AG08395 (cell line): ENCODE results near the gene TARS1.

ENCODE experiments used
- DNase-seq: peaks from one replicate; pipeline ENCODE4 v3.0.0; 2012; ENCODE audit warnings: mixed read lengths, low spot score

The TARS1 gene

DNA sequence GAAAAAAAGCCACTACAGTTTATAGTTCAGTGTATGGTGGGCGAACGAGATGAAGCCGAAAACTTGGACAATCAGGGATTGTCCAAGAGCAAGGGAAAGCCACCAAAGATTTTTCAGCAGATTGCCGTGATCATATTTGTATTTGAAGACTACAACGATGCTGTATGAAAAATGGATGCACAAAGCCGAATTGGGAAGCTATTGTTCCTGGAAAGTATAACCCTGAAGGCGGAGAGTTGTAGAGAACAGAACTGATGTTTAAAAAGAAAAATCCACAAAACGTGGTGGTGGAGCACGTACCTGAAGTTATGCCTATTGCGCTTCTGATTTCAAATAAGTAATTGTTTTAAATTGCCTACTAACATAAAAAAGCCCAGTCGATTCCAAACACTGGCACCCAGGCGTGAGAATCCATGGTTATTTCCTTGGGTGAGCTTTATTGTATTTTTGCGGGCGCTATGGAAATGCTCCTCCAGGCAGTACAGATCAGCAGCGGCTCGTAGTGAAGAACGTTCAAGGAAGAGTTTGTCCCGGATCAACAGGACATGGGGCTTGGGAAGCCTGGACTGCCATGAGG is 772 bp upstream of the TARS1 start:
- peak; percentile 31 for DNase-seq

- peak; percentile 44 for DNase-seq
Measured at GRCh38 chr5:33441241-33442177, 744 bp downstream of the TARS1 start.

GRCh38 chr5:33444542-33444941 is 3.8 kb downstream of the TARS1 start:
- DNase-seq = no peak

DNA sequence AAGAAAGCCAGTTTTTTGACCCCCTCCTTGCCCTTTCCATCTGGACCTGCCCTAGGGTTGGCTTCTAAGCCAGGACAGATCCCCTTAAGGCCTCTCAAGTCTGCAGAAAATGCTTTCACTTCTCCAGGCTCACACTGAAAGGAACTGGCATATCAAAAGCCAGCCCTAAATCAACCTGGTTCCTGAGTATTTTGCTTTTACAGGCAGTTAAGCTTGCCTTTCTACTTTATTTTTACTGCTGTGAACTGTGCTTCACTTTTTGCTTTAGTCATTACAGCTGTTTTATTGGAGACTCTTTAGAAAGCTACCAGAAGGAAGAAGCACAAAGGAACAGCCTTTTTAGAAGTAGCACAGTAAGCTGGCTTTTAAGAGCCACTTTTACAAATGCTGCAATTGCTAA is 5.0 kb downstream of the TARS1 start:
- DNase-seq = no peak

DNA sequence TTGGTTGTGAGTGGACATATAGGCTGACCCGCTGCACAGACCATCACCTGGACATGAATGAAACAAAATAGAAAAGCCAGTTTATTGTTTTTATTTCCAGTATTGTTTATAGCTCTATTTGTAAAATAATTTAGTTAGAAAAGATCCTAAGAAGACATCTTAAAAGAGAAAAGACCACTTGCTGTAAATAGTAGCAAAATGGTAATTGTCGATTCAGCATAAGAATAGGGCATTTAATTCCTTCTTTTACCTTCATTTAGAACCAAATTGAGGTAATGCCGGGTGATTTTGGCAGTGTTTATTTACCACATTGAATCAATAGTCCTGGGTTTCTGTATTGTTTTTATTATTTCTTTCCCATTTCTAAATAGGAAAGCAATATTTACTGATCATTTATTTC is 7.4 kb downstream of the TARS1 start:
- DNase-seq = no peak

DNA sequence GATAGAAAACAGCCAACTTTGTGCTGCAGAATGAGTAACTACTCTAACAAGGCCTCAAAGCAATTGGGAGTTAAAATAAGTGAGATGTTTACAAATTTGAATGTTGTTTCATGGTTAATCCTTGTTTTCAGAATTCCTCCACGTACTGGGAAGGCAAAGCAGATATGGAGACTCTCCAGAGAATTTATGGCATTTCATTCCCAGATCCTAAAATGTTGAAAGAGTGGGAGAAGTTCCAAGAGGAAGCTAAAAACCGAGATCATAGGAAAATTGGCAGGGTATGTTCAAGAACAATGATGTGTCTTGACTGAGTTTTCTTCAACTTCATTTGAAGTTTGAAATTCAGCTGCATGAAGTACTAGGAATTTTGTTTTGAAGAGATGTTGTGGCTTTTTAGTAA is 16.4 kb downstream of the TARS1 start:
- no peak for DNase-seq

- no peak for DNase-seq
Measured at GRCh38 chr5:33457817-33458216, 17.1 kb downstream of the TARS1 start.

- DNase-seq = no peak
Measured at GRCh38 chr5:33460210-33460609, 19.4 kb downstream of the TARS1 start.

- DNase-seq = no peak
Measured at GRCh38 chr5:33462456-33462855, 21.7 kb downstream of the TARS1 start.

- no peak for DNase-seq
Measured at GRCh38 chr5:33465120-33465519, 24.4 kb downstream of the TARS1 start.

GRCh38 chr5:33468775-33469435 is 28.1 kb downstream of the TARS1 start:
- no peak for DNase-seq

- no peak for DNase-seq
Measured at GRCh38 chr5:33470544-33470943, 29.8 kb downstream of the TARS1 start.

DNA sequence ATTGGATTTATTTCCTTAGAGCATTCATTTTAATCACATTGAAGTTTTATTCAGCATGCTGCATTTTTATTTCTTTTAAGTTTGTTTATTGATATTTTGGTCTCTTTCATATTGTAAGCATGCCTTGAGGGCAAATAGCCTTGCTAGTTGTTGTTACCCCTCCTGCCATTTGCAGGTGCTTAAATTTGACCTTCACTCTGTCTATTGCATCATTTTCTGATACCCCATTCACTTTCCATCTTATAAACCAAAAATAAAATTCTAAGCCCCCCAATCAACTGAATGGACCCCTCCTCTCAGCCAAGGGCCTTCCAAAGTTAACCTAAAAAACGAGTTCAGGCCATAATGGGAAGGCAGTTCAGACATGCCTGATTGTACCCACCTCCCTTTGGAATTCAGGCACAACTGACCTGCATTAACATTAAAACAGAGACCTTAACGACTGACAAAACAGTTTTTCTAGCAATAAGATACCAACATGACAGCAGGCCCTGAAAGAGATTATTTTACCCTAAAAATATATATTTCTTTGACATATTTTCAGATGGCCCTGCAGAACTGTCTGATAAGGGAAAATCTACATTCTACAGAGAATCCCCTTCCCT is 32.1 kb downstream of the TARS1 start:
- DNase-seq = no peak

DNA sequence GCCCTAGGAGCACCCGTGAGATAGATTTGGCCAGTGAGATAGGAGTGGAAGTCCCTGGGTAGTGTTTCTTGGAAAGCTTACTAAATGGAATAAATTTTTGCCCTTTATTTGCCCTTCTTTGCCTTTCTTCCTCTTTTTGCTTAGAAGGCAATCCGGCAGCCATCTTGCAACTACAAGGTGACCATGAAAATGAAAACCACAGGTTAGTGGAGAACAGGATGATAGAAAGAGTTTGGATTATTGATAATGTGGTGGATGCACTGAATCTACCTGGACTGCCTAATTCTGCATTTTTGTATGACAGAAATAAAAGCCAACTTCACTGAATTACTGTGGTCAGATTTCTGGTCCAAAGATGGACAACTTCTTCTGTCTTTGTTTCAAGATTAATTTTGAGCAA is 33.2 kb downstream of the TARS1 start:
- no peak for DNase-seq

DNA sequence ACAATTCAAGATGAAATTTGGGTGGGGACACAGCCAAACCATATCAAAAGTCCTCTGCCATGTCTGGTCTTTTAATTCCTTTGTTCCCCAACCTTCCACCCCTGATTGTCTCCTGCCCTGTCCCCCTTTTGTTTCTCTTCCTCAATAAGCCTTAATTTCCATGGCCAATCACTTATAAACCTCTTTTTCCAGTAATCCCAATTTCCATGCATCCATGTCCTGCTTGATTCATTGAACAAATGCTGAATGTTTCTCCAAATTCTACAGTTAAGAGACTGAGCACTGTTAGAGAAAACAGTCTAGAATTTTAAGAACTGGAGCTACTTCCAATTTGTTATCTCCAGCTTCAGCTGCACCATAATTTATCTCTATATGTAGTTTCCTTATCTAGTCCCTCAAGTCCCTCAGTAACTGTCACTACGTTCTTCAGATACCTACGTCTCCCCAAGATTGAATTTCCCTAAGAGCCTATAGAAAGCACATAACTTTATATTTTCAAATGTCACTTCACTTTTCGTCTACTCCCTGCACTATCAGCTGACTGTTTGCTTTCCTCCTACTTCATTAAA is 34.2 kb downstream of the TARS1 start:
- no peak for DNase-seq

DNA sequence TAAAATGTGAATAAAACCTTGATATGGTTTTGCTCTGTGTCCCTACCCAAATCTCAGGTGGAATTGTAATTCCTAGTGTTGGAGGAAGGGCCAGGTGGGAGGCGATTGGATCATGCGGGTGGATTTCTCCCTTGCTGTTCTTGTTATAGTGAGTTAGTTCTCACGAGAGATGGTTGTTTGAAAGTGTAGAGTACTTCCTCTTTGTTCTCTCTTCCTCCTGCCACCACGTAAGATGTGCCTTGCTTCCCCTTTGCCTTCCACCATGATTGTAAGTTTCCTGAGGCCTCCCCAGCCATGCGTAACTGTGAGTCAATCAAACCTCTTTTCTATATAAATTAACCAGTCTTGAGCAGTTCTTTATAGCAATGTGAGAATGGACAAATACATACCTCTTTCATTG is 34.9 kb downstream of the TARS1 start:
- no peak for DNase-seq

GRCh38 chr5:33476992-33477391 is 36.2 kb downstream of the TARS1 start:
- no peak for DNase-seq

GRCh38 chr5:33477816-33478215 is 37.1 kb downstream of the TARS1 start:
- DNase-seq = no peak

- DNase-seq = peak; percentile 13
Measured at GRCh38 chr5:33479311-33479710, 38.5 kb downstream of the TARS1 start.

DNA sequence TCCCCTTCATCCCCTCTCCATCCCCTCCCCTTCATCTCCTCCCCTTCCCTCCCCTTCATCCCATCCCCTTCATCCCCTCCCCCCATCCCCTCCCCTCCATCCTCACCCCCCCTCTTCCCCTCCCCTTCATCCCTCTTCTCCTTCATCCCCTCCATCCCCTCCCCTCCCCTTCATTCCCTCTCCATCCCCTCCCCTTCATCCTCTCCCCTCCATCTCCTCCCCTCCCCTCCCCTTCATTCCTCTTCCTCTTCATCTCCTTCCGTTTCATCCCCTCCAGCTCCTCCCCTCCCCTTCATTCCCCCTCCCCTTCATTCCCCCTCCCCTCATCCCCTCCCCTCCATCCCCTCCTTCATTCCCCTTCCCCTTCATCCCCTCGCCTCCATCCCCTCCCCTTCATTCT is 40.1 kb downstream of the TARS1 start:
- DNase-seq = no peak

DNA sequence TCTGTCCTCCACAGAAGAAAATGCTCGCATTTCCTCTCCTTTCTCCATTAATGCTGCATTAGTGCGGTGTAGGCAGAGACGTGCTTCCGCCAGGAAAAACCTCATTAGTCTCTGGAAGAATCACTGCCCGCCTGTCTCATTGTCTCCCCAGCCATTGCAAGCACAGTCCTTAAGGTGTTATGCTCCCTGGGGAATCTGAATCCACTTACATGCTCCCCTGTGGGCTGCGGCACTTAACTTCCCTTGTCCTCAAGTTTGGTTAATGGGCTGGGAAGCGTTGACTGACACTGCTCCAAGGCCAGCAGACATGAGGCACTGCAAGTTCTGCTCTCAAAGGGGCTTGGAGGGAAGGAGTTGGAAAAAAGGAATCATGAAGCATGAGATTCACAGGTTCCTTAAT is 41.6 kb downstream of the TARS1 start:
- DNase-seq = no peak

GRCh38 chr5:33487236-33487635 is 46.5 kb downstream of the TARS1 start:
- DNase-seq = no peak
